Measurements from ENCODE around the gene PGAP6. TPM values are rescaled to one million over a fixed set of nuclear protein-coding genes. Genes with fewer than 3 reads are reported as not detected.

PGAP6 gene
- total RNA-seq, 1 donor from 2014 or later: 44.2 TPM

- FAIRE-seq (peak; percentile 23), DNase-seq (ENCODE audit: low read depth) (no peak)
- no peak for TF ChIP-seq CTCF (IDR thresholded peaks at IDR 0.05; ENCODE audit: insufficient read depth, low read length, severe bottlenecking)
- Histone ChIP-seq H3K27me3 (ENCODE audit: control insufficient read depth, insufficient read depth, low read length) (no peaks in the 10 kb centered on the region), H3K36me3 (ENCODE audit: control insufficient read depth, insufficient read depth, low read length) (no peaks in the 10 kb centered on the region), H3K4me3 (ENCODE audit: low read depth, low read length) (no peak overlapping the region)
These were observed 25.0 kb downstream of the PGAP6 start for GRCh38 chr16:356741-357140.

GRCh38 chr16:354971-355461, 26.8 kb downstream of the PGAP6 start:
- FAIRE-seq (no peak), DNase-seq (ENCODE audit: low read depth) (no peak)
- no peak overlapping the region for H3K4me3 ChIP-seq (ENCODE audit: low read depth, low read length)
- no peak for TF ChIP-seq CTCF (IDR thresholded peaks at IDR 0.05; ENCODE audit: insufficient read depth, low read length, severe bottlenecking)
- no peaks in the 10 kb centered on the region for H3K27me3 ChIP-seq (ENCODE audit: control insufficient read depth, insufficient read depth, low read length)
- peaks cover 2% of the 10 kb centered on the region for H3K36me3 ChIP-seq (ENCODE audit: control insufficient read depth, insufficient read depth, low read length)

GRCh38 chr16:354291-354881, 27.4 kb downstream of the PGAP6 start:
- Histone ChIP-seq H3K27me3 (ENCODE audit: control insufficient read depth, insufficient read depth, low read length) (no peaks in the 10 kb centered on the region), H3K4me3 (ENCODE audit: low read depth, low read length) (no peak overlapping the region), H3K36me3 (ENCODE audit: control insufficient read depth, insufficient read depth, low read length) (peaks cover 3% of the 10 kb centered on the region)
- FAIRE-seq (peak; percentile 88), DNase-seq (ENCODE audit: low read depth) (peak; percentile 94)
- no peak for TF ChIP-seq CTCF (IDR thresholded peaks at IDR 0.05; ENCODE audit: insufficient read depth, low read length, severe bottlenecking)

- Histone ChIP-seq H3K27me3 (ENCODE audit: control insufficient read depth, insufficient read depth, low read length) (no peaks in the 10 kb centered on the region), H3K4me3 (ENCODE audit: low read depth, low read length) (peak overlapping the region; percentile 45), H3K36me3 (ENCODE audit: control insufficient read depth, insufficient read depth, low read length) (peaks cover 3% of the 10 kb centered on the region)
- peak; percentile 13 for DNase-seq (ENCODE audit: low read depth)
- no peak for FAIRE-seq
- TF ChIP-seq CTCF (IDR thresholded peaks at IDR 0.05; ENCODE audit: insufficient read depth, low read length, severe bottlenecking): no peak
These were observed 28.1 kb downstream of the PGAP6 start for GRCh38 chr16:353404-354290.

- FAIRE-seq (no peak), DNase-seq (ENCODE audit: low read depth) (peak; percentile 80)
- Histone ChIP-seq H3K27me3 (ENCODE audit: control insufficient read depth, insufficient read depth, low read length) (no peaks in the 10 kb centered on the region), H3K36me3 (ENCODE audit: control insufficient read depth, insufficient read depth, low read length) (peaks cover 3% of the 10 kb centered on the region), H3K4me3 (ENCODE audit: low read depth, low read length) (peak within 1 kb of the TSS; percentile 62)
- TF ChIP-seq CTCF (IDR thresholded peaks at IDR 0.05; ENCODE audit: insufficient read depth, low read length, severe bottlenecking): peak; percentile 46
These were observed 29.0 kb downstream of the PGAP6 start, which contains the start of gene AXIN1 for GRCh38 chr16:352547-353403. Gene AXIN1 (minus strand): TSS chr16:352723. CDS start chr16:347025, 5,698 bp downstream.
